K562 (cell line): ENCODE results near the gene MEF2B. TPM values are rescaled to one million over a fixed set of nuclear protein-coding genes. Genes with fewer than 3 reads are reported as not detected.

ENCODE experiments used
- ATF3 ChIP-seq, 2 experiments: fragments of 450-650 bp in 1 of 2; sonication (generic) in 1 of 2; formaldehyde crosslinking in 1 of 2; IDR thresholded peaks in 1 of 2; conservative IDR thresholded peaks in 1 of 2; 2 replicates each; pipeline versions ENCODE4 v1.6.1 to v1.8.1; 2016 to 2023; ENCODE audit warnings: mild to moderate bottlenecking in 2 of 2, moderate library complexity in 2 of 2, inconsistent platforms in 1 of 2, missing genetic modification reagents in 1 of 2
- ATF6 ChIP-seq: sonication (generic); formaldehyde crosslinking; IDR thresholded peaks from 2 replicates; pipeline ENCODE4 v1.4.0; 2020; ENCODE audit warnings: mild to moderate bottlenecking, missing genetic modification reagents
- CHAMP1 ChIP-seq: fragments of 450-650 bp; IDR thresholded peaks from 2 replicates; pipeline ENCODE4 v1.6.1; 2016; ENCODE audit warnings: mild to moderate bottlenecking
- CREB1 ChIP-seq, 2 experiments: sonication (generic) in 1 of 2; formaldehyde crosslinking in 1 of 2; IDR thresholded peaks; 2 replicates each; pipeline versions ENCODE4 v1.6.1 to v1.8.0; 2012 to 2022; ENCODE audit warnings: inconsistent platforms in 1 of 2, mild to moderate bottlenecking in 1 of 2, missing genetic modification reagents in 1 of 2, moderate library complexity in 1 of 2
- E2F5 ChIP-seq: sonication (generic); formaldehyde crosslinking; IDR thresholded peaks from 2 replicates; pipeline ENCODE4 v1.8.0; 2022; ENCODE audit warnings: mild to moderate bottlenecking, missing genetic modification reagents
- HES1 ChIP-seq: fragments of 450-650 bp; IDR thresholded peaks from 2 replicates; pipeline ENCODE4 v1.6.1; 2016; ENCODE audit warnings: low read depth, mild to moderate bottlenecking, moderate library complexity
- HNRNPK ChIP-seq: fragments of 200-400 bp; formaldehyde crosslinking; IDR thresholded peaks from one replicate; pipeline ENCODE4 v1.6.1; 2018; ENCODE audit warnings: mild to moderate bottlenecking, low read depth, low read length; ENCODE audit not compliant: poor library complexity, severe bottlenecking
- PHF20 ChIP-seq: fragments of 450-650 bp; IDR thresholded peaks from 2 replicates; pipeline ENCODE4 v1.6.1; 2018; ENCODE audit not compliant: partially characterized antibody
- POLR2G ChIP-seq: fragments of 200-400 bp; formaldehyde crosslinking; IDR thresholded peaks from 2 replicates; pipeline ENCODE4 v1.6.1; 2017; ENCODE audit warnings: low read depth, mild to moderate bottlenecking, antibody characterized with exemption, low read length, moderate library complexity
- RAD21 ChIP-seq, 2 experiments: fragments of 250-450 bp in 1 of 2; fragments of 450-650 bp in 1 of 2; sonication (Bioruptor Pico) in 1 of 2; formaldehyde crosslinking in 1 of 2; IDR thresholded peaks in 1 of 2; conservative IDR thresholded peaks in 1 of 2; 2 replicates each; pipeline versions ENCODE4 v1.4.0 to v1.8.0; 2020 to 2022; ENCODE audit warnings: mild to moderate bottlenecking in 2 of 2, moderate library complexity in 1 of 2
- SIX5 ChIP-seq, 2 experiments: IDR thresholded peaks; 2 replicates each; pipeline ENCODE4 v1.6.1; 2011; ENCODE audit warnings: low read length in 2 of 2, borderline replicate concordance in 1 of 2, low read depth in 1 of 2, mild to moderate bottlenecking in 1 of 2, moderate library complexity in 1 of 2; ENCODE audit not compliant: insufficient read depth in 1 of 2
- SMAD1 ChIP-seq: fragments of 150-350 bp; IDR thresholded peaks from 2 replicates; pipeline ENCODE4 v1.6.1; 2014; ENCODE audit warnings: low read length, low read depth; ENCODE audit not compliant: partially characterized antibody
- SREBF1 ChIP-seq: fragments of 150-350 bp; IDR thresholded peaks from 2 replicates; pipeline ENCODE4 v1.6.1; 2014; ENCODE audit warnings: antibody characterized with exemption, low read depth, low read length, borderline replicate concordance
- TFAM ChIP-seq: fragments of 250-450 bp; sonication (Bioruptor Pico); conservative IDR thresholded peaks from 2 replicates; pipeline ENCODE4 v1.5.0; 2021; ENCODE audit warnings: mild to moderate bottlenecking, moderate library complexity
- USF2 ChIP-seq: sonication (generic); formaldehyde crosslinking; IDR thresholded peaks from 2 replicates; pipeline ENCODE4 v1.5.0; 2020; ENCODE audit warnings: missing genetic modification reagents
- ZFX ChIP-seq: sonication (generic); formaldehyde crosslinking; IDR thresholded peaks from 2 replicates; pipeline ENCODE4 v1.8.0; 2022; ENCODE audit warnings: mild to moderate bottlenecking, missing genetic modification reagents, moderate library complexity
- ZNF274 ChIP-seq: IDR thresholded peaks from 2 replicates; pipeline ENCODE4 v1.6.1; 2011; ENCODE audit warnings: low read depth, mild to moderate bottlenecking, low read length, moderate library complexity, borderline replicate concordance
- ZNF780A ChIP-seq: fragments of 250-450 bp; sonication (Bioruptor Pico); IDR thresholded peaks from 2 replicates; pipeline ENCODE4 v1.5.0; 2021; ENCODE audit warnings: mild to moderate bottlenecking
- polyA plus RNA-seq, 8 experiments: library from polyadenylated mRNA; depleted of rRNA in 4 of 8; stranded (reverse) in 5 of 8; unstranded in 3 of 8; fragments of >200 nt; fragmentation: Nextera tagmentation in 2 of 8; fragmentation: Illumina TruSeq in 1 of 8; extraction: Ambion mirVana in 2 of 8; extraction: Trizol in 1 of 8; gene quantifications; 2 replicates each; pipeline versions ENCODE4 v1.2.1 to v1.2.3, GENCODE V29; 2011 to 2014; ENCODE audit warnings: inconsistent platforms in 1 of 8, missing spikeins in 1 of 8
- total RNA-seq, 7 experiments: library from RNA; depleted of rRNA in 6 of 7; stranded (reverse); fragments of >200 nt in 6 of 7; fragmentation: Illumina TruSeq in 2 of 7; extraction: Trizol in 2 of 7; gene quantifications; 2 replicates each; pipeline versions ENCODE4 v1.2.1 to v1.2.3, GENCODE V29; 2011 to 2021; ENCODE audit warnings: low replicate concordance in 1 of 7

MEF2B gene
- total and polyA plus RNA-seq, 9 of the 15 experiments (the other 6 are each of a cell fraction or from before 2014, with no cell fraction given): 0.14 to 1.9 (median 0.71) TPM; not detected in 3

- TF ChIP-seq USF2 (no peak), CHAMP1 (no peak), HNRNPK (no peak), RAD21 (CRISPR knock-in tag; conservative IDR thresholded peaks at IDR 0.05 in 1 of 2, IDR thresholded peaks at IDR 0.05 in 1 of 2) (no peak), PHF20 (peak; percentile 24), SMAD1 (peak; percentile 44), POLR2G (peak; percentile 81), HES1 (no peak), SREBF1 (no peak), ZNF274 (no peak), ZFX (CRISPR knock-in tag) (no peak), ATF3 (IDR thresholded peaks at IDR 0.05) (peak; percentile 94), ATF3 (CRISPR knock-in tag; conservative IDR thresholded peaks at IDR 0.05) (no peak), TFAM (no peak), ZNF780A (CRISPR knock-in tag) (no peak), SIX5 (IDR thresholded peaks at IDR 0.05; ENCODE audit: borderline replicate concordance in 1 of 2, insufficient read depth in 1 of 2, low read depth in 1 of 2, low read length in 2 of 2) (no peak), CREB1 (IDR thresholded peaks at IDR 0.05) (no peak), CREB1 (CRISPR knock-in tag; IDR thresholded peaks at IDR 0.05) (no peak), ATF6 (CRISPR knock-in tag) (no peak), E2F5 (no peak)
Observed at GRCh38 chr19:19171821-19172532, 1.9 kb upstream of the MEF2B start (continued).
